Astrocyte of the hippocampus (primary cell): ENCODE results near the gene PDE4D.

Experiments
- DNase-seq: peaks from one replicate; pipeline ENCODE4 v3.0.0; 2011; ENCODE audit warnings: low read depth, low spot score

PDE4D gene

GRCh38 chr5:59293700-59294099, 599.8 kb downstream of the PDE4D start:
- DNase-seq, result no peak

GRCh38 chr5:59291941-59292340, 601.6 kb downstream of the PDE4D start:
- no peak for DNase-seq

GRCh38 chr5:59287884-59288283, 605.6 kb downstream of the PDE4D start:
- no peak for DNase-seq

- no peak for DNase-seq
Measured at GRCh38 chr5:59287361-59287760, 606.2 kb downstream of the PDE4D start.

GRCh38 chr5:59286510-59286909, 607.0 kb downstream of the PDE4D start:
- no peak for DNase-seq

GRCh38 chr5:59285300-59286016, 608.1 kb downstream of the PDE4D start:
- DNase-seq, result no peak

GRCh38 chr5:59282726-59283125, 610.8 kb downstream of the PDE4D start:
- no peak for DNase-seq

GRCh38 chr5:59279979-59280378, 613.5 kb downstream of the PDE4D start:
- DNase-seq, result no peak

- DNase-seq, result no peak
Measured at GRCh38 chr5:59276917-59277372, 616.6 kb downstream of the PDE4D start.

- DNase-seq, result no peak
Measured at GRCh38 chr5:59276325-59276675, 617.2 kb downstream of the PDE4D start.

- DNase-seq, result peak; percentile 70
Measured at GRCh38 chr5:59275510-59276324, 617.8 kb downstream of the PDE4D start.

GRCh38 chr5:59275170-59275509, 618.4 kb downstream of the PDE4D start:
- DNase-seq, result no peak

GRCh38 chr5:59274106-59274636, 619.4 kb downstream of the PDE4D start:
- no peak for DNase-seq

GRCh38 chr5:59272809-59273427, 620.6 kb downstream of the PDE4D start:
- no peak for DNase-seq

- DNase-seq, result no peak
Measured at GRCh38 chr5:59268756-59269415, 624.6 kb downstream of the PDE4D start.

GRCh38 chr5:59267033-59267432, 626.5 kb downstream of the PDE4D start:
- no peak for DNase-seq

GRCh38 chr5:59266410-59266809, 627.1 kb downstream of the PDE4D start:
- no peak for DNase-seq

- DNase-seq, result peak; percentile 6
Measured at GRCh38 chr5:59264639-59265245, 628.8 kb downstream of the PDE4D start.

- DNase-seq, result no peak
Measured at GRCh38 chr5:59264013-59264412, 629.5 kb downstream of the PDE4D start.

- DNase-seq, result no peak
Measured at GRCh38 chr5:59261969-59262368, 631.6 kb downstream of the PDE4D start.

- DNase-seq, result no peak
Measured at GRCh38 chr5:59260973-59261372, 632.6 kb downstream of the PDE4D start.
